Liver (tissue), 9 donors: ENCODE results near the gene AIG1. TPM values are rescaled to one million over a fixed set of nuclear protein-coding genes. Genes with fewer than 3 reads are reported as not detected.
A peak's percentile ranks its signal among the peaks of the same experiment; 100 is the strongest.

Experiments used
- DNase-seq: peaks from one replicate; pipeline ENCODE4 v3.0.0-alpha.2; 2017; ENCODE audit warnings: low spot score
- H3K27ac ChIP-seq, 2 donors: one replicate each; pipeline ENCODE4 v1.7.0; 2013; ENCODE audit warnings: inconsistent platforms in 2 of 2, low read length in 2 of 2, control low read depth in 1 of 2, low read depth in 1 of 2, mild to moderate bottlenecking in 1 of 2
- H3K27me3 ChIP-seq, 4 donors: one replicate each; pipeline versions ENCODE4 v1.6.1 to v1.7.0; 2013; ENCODE audit warnings: low read length in 3 of 4, inconsistent platforms in 1 of 4, mild to moderate bottlenecking in 1 of 4, moderate library complexity in 1 of 4; ENCODE audit not compliant: control insufficient read depth in 4 of 4, insufficient read depth in 4 of 4
- H3K36me3 ChIP-seq, 4 donors: one replicate each; pipeline versions ENCODE4 v1.6.1 to v1.7.0; 2013; ENCODE audit warnings: low read length in 3 of 4, mild to moderate bottlenecking in 3 of 4, low read depth in 1 of 4, moderate library complexity in 1 of 4; ENCODE audit not compliant: control insufficient read depth in 4 of 4, insufficient read depth in 3 of 4
- H3K4me1 ChIP-seq, 4 donors: one replicate each; pipeline versions ENCODE4 v1.6.1 to v1.7.0; 2013; ENCODE audit warnings: low read length in 3 of 4, mild to moderate bottlenecking in 3 of 4, moderate library complexity in 1 of 4; ENCODE audit not compliant: control insufficient read depth in 4 of 4, insufficient read depth in 4 of 4
- H3K4me3 ChIP-seq, 3 donors: one replicate each; pipeline versions ENCODE4 v1.6.1 to v1.7.0; 2013; ENCODE audit warnings: low read length in 3 of 3, control low read depth in 1 of 3, low read depth in 1 of 3, mild to moderate bottlenecking in 1 of 3
- H3K9ac ChIP-seq, 2 donors: one replicate each; pipeline ENCODE4 v1.7.0; 2013; ENCODE audit warnings: low read length in 2 of 2, mild to moderate bottlenecking in 2 of 2, moderate library complexity in 2 of 2, control low read depth in 1 of 2, low read depth in 1 of 2
- H3K9me3 ChIP-seq, 4 donors: one replicate each; pipeline versions ENCODE4 v1.6.1 to v1.7.0; 2013; ENCODE audit warnings: low read length in 3 of 4; ENCODE audit not compliant: control insufficient read depth in 4 of 4
- FOXA1 ChIP-seq: IDR thresholded peaks from 2 replicates; pipeline ENCODE4 v1.6.1; 2016; ENCODE audit warnings: antibody characterized with exemption
- FOXA2 ChIP-seq: IDR thresholded peaks from 2 replicates; pipeline ENCODE4 v1.6.1; 2016; ENCODE audit warnings: antibody characterized with exemption
- HNF4A ChIP-seq, 2 donors: conservative IDR thresholded peaks; 2 replicates each; pipeline ENCODE4 v1.6.1; 2016; ENCODE audit warnings: antibody characterized with exemption in 2 of 2, mild to moderate bottlenecking in 2 of 2
- HNF4G ChIP-seq: IDR thresholded peaks from 2 replicates; pipeline ENCODE4 v1.6.1; 2016; ENCODE audit warnings: antibody characterized with exemption
- RAD21 ChIP-seq, 2 donors: IDR thresholded peaks; 2 replicates each; pipeline ENCODE4 v1.6.1; 2016; ENCODE audit warnings: antibody characterized with exemption in 2 of 2, mild to moderate bottlenecking in 2 of 2
- RXRA ChIP-seq, 2 donors: IDR thresholded peaks; 2 replicates each; pipeline ENCODE4 v1.6.1; 2017 to 2018; ENCODE audit warnings: antibody characterized with exemption in 2 of 2, mild to moderate bottlenecking in 1 of 2
- SP1 ChIP-seq: IDR thresholded peaks from 2 replicates; pipeline ENCODE4 v1.6.1; 2018; ENCODE audit warnings: antibody characterized with exemption, mild to moderate bottlenecking
- TAF1 ChIP-seq: conservative IDR thresholded peaks from 2 replicates; pipeline ENCODE4 v1.6.1; 2016; ENCODE audit warnings: antibody characterized with exemption, mild to moderate bottlenecking
- YY1 ChIP-seq: IDR thresholded peaks from 2 replicates; pipeline ENCODE4 v1.6.1; 2016; ENCODE audit warnings: antibody characterized with exemption, mild to moderate bottlenecking
- WGBS: extraction: QIAGEN DNeasy Blood & Tissue Kit; methylation state at CpG from one replicate; pipeline ENCODE4 v1.1.7; 2013; 5-methylcytosine and 5-hydroxymethylcytosine counted together
- polyA plus RNA-seq, 2 donors: library from polyadenylated mRNA; stranded (reverse) in 1 of 2; unstranded in 1 of 2; fragments of 200-250 nt in 1 of 2; fragments of >200 nt in 1 of 2; fragmentation: Nextera tagmentation in 1 of 2; extraction: Ambion mirVana in 1 of 2; gene quantifications; one replicate each; pipeline versions ENCODE4 v1.2.1 to v1.2.3, GENCODE V29; 2013 to 2015
- total RNA-seq, 2 donors: library from RNA; depleted of rRNA; stranded (reverse); fragments of >200 nt; gene quantifications; one replicate each; pipeline ENCODE4 v1.2.3, GENCODE V29; 2014
- TF ChIP-seq, protein P1 (sequence below): IDR thresholded peaks from 2 replicates; pipeline ENCODE4 v1.6.1; 2016; ENCODE audit warnings: antibody characterized with exemption
- TF ChIP-seq, protein P2 (sequence below): IDR thresholded peaks from 2 replicates; pipeline ENCODE4 v1.6.1; 2016; ENCODE audit warnings: antibody characterized with exemption, mild to moderate bottlenecking
- TF ChIP-seq, protein P3 (sequence below): IDR thresholded peaks from 2 replicates; pipeline ENCODE4 v1.6.1; 2016; ENCODE audit warnings: antibody characterized with exemption
- TF ChIP-seq, protein P4 (sequence below): IDR thresholded peaks from 2 replicates; pipeline ENCODE4 v1.6.1; 2016; ENCODE audit warnings: antibody characterized with exemption
- TF ChIP-seq, protein P5 (sequence below): fragments of 150-350 bp; IDR thresholded peaks from 2 replicates; pipeline ENCODE4 v1.5.1; 2017; ENCODE audit warnings: improper control_type of control experiment, low read depth, low read length; ENCODE audit not compliant: missing input control
- donor health status: healthy.
- donor health status: healthy.
- donor health status: healthy.
- donor health status: healthy.
- donor health status: healthy.

The AIG1 gene
- total and polyA plus RNA-seq, 4 donors: 74.8 to 169 (median 121) TPM

DNA sequence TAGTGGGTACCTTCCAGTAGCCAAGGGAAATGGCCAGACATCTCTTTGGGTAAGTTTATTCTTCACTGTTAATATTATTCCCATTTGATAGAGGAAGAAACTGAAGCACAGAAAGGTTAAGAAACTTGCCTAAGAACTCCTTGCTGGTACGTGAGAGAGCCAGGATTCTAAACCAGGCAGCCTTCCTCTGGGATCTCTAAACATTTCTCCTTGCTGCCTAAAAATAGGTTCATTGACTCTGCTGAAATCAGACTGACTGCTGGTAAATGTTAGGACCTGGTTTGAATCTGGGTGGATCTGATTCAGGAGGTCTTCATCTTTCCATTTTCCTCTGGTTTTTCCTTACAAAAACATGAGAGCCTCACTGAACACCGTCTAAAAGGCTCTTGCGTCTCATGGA lies 186.9 kb downstream of the AIG1 start:
- TF ChIP-seq, protein P1, sequence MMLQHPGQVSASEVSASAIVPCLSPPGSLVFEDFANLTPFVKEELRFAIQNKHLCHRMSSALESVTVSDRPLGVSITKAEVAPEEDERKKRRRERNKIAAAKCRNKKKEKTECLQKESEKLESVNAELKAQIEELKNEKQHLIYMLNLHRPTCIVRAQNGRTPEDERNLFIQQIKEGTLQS: no peak
- TF ChIP-seq HNF4G: no peak
- TF ChIP-seq, protein P2, sequence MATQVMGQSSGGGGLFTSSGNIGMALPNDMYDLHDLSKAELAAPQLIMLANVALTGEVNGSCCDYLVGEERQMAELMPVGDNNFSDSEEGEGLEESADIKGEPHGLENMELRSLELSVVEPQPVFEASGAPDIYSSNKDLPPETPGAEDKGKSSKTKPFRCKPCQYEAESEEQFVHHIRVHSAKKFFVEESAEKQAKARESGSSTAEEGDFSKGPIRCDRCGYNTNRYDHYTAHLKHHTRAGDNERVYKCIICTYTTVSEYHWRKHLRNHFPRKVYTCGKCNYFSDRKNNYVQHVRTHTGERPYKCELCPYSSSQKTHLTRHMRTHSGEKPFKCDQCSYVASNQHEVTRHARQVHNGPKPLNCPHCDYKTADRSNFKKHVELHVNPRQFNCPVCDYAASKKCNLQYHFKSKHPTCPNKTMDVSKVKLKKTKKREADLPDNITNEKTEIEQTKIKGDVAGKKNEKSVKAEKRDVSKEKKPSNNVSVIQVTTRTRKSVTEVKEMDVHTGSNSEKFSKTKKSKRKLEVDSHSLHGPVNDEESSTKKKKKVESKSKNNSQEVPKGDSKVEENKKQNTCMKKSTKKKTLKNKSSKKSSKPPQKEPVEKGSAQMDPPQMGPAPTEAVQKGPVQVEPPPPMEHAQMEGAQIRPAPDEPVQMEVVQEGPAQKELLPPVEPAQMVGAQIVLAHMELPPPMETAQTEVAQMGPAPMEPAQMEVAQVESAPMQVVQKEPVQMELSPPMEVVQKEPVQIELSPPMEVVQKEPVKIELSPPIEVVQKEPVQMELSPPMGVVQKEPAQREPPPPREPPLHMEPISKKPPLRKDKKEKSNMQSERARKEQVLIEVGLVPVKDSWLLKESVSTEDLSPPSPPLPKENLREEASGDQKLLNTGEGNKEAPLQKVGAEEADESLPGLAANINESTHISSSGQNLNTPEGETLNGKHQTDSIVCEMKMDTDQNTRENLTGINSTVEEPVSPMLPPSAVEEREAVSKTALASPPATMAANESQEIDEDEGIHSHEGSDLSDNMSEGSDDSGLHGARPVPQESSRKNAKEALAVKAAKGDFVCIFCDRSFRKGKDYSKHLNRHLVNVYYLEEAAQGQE: no peak
- no peak for TF ChIP-seq HNF4A (conservative IDR thresholded peaks at IDR 0.05)
- TF ChIP-seq FOXA1: no peak
- TF ChIP-seq YY1: no peak
- no peak for TF ChIP-seq TAF1
- no peak for TF ChIP-seq RAD21 (IDR thresholded peaks at IDR 0.05)
- TF ChIP-seq, protein P3, sequence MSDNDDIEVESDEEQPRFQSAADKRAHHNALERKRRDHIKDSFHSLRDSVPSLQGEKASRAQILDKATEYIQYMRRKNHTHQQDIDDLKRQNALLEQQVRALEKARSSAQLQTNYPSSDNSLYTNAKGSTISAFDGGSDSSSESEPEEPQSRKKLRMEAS: no peak
- TF ChIP-seq, protein P4, sequence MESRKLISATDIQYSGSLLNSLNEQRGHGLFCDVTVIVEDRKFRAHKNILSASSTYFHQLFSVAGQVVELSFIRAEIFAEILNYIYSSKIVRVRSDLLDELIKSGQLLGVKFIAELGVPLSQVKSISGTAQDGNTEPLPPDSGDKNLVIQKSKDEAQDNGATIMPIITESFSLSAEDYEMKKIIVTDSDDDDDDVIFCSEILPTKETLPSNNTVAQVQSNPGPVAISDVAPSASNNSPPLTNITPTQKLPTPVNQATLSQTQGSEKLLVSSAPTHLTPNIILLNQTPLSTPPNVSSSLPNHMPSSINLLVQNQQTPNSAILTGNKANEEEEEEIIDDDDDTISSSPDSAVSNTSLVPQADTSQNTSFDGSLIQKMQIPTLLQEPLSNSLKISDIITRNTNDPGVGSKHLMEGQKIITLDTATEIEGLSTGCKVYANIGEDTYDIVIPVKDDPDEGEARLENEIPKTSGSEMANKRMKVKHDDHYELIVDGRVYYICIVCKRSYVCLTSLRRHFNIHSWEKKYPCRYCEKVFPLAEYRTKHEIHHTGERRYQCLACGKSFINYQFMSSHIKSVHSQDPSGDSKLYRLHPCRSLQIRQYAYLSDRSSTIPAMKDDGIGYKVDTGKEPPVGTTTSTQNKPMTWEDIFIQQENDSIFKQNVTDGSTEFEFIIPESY: no peak
- H3K9ac ChIP-seq: no peak overlapping the region
- peaks cover 0 to 5% (median 2%) of the 10 kb centered on the region in 4 donors for H3K36me3 ChIP-seq
- no peak overlapping the region for H3K27ac ChIP-seq
- no peaks in the 10 kb centered on the region for H3K9me3 ChIP-seq
- H3K4me1 ChIP-seq: no peaks in the 10 kb centered on the region
- no peak overlapping the region for H3K4me3 ChIP-seq
- no peaks in the 10 kb centered on the region for H3K27me3 ChIP-seq
- WGBS: 80% methylated on average over 3 of the region's 3 CpGs
- DNase-seq: no peak

DNA sequence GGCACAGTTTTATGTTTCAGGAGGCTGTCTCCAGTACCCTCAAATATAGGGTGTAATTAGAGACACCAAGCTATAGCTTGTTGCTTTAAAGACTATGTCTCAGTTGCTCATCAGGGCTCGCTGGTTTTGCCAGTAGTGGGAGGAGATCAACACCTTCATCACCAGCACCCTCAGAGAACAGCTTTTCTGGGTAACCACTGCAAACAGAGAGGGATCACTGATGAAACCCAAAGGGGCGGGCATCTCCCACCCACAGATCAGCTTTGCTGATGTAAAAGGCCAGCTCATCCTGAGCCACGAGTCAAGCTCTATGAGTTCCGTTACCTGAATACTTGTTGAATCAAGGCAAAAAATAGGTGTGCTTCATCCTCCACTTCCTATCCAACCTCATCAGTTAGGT lies 187.7 kb downstream of the AIG1 start:
- no peaks in the 10 kb centered on the region for H3K27me3 ChIP-seq
- TF ChIP-seq SP1: no peak
- no peak for TF ChIP-seq HNF4G
- TF ChIP-seq FOXA1: no peak
- no peak overlapping the region for H3K4me3 ChIP-seq
- H3K4me1 ChIP-seq: no peaks in the 10 kb centered on the region
- H3K9me3 ChIP-seq: no peaks in the 10 kb centered on the region
- DNase-seq: no peak
- H3K9ac ChIP-seq: no peak overlapping the region
- peaks cover 0 to 5% (median 2%) of the 10 kb centered on the region in 4 donors for H3K36me3 ChIP-seq
- WGBS: 93% methylated on average over 4 of the region's 4 CpGs
- no peak overlapping the region for H3K27ac ChIP-seq

DNA sequence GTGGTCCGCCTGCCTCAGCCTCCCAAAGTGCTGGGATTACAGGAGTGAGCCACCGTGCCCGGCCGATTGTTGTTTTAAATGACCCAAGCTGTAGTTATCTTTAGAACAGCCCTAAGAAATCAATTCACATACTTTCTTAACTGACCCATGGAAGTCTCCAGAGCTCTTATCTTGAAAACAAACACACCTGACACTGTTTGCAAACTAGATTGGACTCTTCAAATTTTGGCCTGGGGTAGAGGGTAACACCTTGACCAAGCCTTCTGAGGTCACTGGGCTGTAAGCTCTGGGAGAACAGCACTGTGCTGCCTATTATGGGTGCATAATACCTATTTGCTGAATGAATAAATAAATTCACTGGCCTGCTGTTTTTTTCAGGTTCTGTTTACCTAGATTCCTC lies 190.6 kb downstream of the AIG1 start:
- no peak for DNase-seq
- H3K27ac ChIP-seq: no peak overlapping the region
- no peak overlapping the region for H3K9ac ChIP-seq
- no peaks in the 10 kb centered on the region for H3K4me1 ChIP-seq
- H3K36me3 ChIP-seq: peaks cover 0 to 5% (median 1%) of the 10 kb centered on the region in 4 donors
- no peaks in the 10 kb centered on the region for H3K27me3 ChIP-seq
- WGBS: 56% methylated on average over 4 of the region's 4 CpGs
- no peaks in the 10 kb centered on the region for H3K9me3 ChIP-seq
- no peak overlapping the region for H3K4me3 ChIP-seq
- TF ChIP-seq FOXA1 (no peak), RAD21 (IDR thresholded peaks at IDR 0.05) (no peak), RXRA (IDR thresholded peaks at IDR 0.05) (no peak), HNF4A (conservative IDR thresholded peaks at IDR 0.05) (peak in 1 of 2 donors; percentile 34), FOXA2 (no peak)
- TF ChIP-seq, protein P2: no peak
- TF ChIP-seq, protein P4: no peak
- TF ChIP-seq, protein P5, sequence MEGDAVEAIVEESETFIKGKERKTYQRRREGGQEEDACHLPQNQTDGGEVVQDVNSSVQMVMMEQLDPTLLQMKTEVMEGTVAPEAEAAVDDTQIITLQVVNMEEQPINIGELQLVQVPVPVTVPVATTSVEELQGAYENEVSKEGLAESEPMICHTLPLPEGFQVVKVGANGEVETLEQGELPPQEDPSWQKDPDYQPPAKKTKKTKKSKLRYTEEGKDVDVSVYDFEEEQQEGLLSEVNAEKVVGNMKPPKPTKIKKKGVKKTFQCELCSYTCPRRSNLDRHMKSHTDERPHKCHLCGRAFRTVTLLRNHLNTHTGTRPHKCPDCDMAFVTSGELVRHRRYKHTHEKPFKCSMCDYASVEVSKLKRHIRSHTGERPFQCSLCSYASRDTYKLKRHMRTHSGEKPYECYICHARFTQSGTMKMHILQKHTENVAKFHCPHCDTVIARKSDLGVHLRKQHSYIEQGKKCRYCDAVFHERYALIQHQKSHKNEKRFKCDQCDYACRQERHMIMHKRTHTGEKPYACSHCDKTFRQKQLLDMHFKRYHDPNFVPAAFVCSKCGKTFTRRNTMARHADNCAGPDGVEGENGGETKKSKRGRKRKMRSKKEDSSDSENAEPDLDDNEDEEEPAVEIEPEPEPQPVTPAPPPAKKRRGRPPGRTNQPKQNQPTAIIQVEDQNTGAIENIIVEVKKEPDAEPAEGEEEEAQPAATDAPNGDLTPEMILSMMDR: no peak
